ENCODE results near the gene GOT1.

GOT1 gene

GRCh38 chr10:99432881-99433280 is 2.5 kb upstream of the GOT1 start:
- no peak for DNase-seq

GRCh38 chr10:99432047-99432446 is 1.6 kb upstream of the GOT1 start:
- no peak for DNase-seq

DNA sequence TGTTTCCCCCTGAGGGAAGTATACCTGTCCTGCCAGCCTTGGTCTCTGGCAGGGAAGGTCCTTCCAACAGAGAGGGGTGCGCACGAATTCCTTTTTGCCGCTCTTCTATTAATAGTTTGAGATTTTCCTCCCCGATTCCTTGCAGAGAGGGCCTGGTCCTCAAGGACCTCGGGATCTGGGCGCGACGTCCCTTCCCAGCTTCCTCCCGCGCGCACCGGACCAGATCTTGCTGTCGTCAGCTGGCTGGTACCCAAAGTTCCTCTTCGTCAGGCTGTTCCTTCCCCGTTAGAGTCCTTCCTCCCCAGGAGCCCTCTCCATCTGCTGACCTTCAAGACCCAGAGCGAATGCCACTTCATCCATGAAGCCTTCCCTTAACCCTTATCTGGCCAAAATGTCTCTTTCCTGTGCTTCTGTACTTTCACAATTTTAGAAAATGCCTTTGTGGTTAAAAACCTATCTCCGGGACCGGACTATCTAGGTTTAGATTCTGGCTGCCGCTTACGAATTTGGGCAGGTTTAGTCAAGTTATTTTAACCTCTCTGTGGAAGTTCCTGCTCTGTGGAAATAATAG is 851 bp upstream of the GOT1 start:
- no peak for DNase-seq

DNA sequence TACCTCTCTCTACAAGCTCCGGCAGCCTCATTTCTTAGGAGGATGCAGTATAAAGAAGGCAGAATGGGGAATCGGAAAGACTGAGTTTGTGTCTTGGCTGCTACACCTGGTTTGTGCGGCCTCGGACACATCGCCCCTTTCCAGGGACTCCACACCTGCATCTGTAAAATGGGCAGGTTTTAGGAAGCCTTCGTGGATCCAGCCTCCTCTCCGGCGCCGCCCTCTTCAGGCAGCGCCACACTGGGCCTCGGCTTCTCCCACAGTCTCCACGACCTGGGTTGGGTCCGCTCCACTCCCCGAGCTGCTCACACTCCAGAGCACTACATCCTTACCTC is 341 bp downstream of the GOT1 start:
- DNase-seq = no peak

DNA sequence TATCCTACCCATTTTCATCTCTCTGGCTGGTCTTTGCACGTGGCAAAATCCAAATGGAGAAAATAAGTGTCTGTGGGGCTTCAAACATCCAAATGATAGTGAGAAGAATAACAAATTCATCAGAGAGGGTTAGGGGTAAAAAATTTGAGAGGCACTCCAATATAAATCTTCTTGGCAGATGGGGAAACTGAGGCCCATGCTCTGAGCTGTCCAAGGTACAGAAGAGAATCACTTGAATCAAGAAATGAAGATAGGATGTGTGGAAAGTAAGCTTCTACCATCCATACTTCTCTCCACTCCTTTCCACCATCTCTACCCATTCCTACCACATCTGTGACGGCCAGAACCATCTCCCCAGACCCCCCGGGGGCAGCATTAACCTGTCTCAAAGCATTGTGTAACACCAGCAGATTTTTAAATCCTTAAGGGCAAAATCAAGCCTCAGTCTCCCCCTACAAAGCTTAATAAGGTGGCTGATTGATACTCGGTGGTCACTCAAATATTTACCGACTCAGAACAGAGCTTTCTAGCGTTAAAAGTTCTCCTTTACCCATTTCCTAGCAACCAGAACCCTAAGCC is 818 bp downstream of the GOT1 start:
- DNase-seq = no peak

DNA sequence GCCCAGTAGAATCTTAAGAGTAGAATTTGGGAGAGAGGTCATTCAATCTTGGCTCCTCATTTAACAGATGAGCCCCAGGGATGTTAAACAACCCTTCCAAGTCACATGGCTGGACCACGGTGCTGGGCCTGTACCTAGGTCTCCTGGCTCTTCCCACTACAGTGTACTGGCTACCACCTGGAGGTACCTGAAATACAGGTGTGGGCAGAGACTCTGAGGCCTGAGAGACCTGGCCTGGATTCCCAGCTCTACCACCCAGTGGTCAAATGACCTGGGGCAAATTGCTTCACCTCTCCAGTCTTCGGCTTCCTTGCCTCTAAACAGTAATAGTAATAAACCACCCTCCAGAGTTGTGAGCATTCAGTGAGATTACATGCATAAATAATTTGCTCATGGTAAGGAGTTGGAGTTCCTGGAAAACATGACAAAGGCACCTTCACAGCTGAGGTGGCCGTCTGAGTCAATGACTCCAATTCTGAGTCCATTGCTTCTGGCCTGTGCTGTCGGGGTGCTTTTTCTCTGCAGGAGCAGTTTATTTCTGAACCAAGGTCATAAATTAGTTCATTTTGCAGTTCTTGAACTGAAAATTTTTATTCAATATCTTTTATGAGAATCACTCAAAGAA is 2.7 kb downstream of the GOT1 start:
- no peak for DNase-seq

DNA sequence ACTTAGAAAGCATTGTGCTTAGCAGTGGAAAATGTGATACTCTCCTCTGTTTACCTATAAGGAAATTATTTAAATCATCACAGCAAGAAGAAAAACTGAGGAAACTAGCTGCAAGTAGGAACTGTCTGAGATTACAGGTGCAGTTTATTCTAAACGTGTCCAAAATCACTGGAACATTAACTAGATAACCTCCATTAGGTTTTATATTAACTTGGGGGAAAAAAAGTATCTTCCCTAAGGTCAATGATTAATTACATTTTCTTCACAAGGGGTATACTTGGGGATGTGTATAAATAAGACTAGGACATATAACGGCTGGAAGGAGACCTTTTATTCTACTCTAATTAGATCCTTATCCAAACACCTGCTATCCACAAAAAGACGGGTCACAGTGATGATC is 3.7 kb downstream of the GOT1 start:
- no peak for DNase-seq

DNA sequence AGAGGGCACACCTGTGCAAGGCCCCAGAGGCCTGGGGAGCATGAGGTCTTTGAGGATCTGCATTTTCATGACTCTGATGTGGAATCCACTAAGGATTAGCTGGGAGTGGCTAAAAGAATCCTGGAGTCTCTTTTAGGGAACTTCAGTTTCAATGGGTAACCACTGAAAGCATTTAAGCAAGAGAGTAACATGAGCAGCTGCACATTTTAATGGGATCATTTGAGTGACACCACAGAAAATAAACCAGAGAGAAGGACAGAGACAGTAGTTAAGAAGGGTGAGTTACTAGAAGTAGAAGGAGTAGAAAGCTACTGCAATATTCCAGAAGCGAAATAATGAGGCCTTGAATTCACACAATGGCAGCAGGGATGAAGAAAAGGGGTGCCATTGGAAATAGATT is 5.2 kb downstream of the GOT1 start:
- no peak for DNase-seq

DNA sequence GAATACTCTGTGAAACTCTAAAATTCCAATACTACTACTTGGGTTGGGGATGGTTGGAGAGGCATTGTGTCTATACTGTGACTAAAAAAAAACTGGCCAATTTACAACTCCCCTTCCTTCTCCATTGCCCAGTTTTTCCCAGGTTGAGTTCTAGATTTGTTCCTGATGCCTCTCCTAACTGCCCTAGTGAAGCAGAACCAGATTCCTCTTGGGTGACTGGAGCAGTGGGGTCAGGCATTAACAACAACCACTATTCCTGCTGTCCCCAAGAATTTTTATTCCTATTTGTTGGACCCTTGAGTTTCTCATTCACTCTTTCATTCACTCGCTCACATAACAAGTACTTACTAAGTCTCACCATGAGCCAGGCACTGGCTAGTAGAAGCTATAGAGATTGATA is 5.8 kb downstream of the GOT1 start:
- no peak for DNase-seq

DNA sequence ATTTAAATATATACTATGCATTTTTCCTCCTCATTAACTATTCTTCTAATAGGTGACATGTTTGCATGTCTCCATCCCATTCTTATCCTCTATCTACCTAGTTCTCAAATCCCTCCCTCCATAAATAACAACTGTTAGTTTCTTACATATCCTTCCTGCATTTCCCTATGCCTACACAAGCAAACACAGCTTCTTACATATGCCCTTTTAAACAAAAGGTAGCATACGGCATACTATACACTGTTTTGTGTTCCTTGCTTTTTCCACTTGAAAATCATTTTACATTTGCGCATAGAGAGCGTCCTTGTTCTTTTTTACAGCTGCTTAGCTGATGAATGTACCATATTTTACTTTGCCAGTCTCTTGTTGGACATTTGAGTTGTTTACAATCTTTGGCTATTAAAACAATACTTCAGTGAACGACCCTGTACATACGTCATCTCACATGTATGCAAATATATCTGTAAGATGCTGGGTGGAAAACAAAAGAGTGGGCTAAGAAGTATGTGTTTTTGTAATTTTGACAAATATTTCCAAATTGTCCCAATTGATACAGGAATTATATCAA is 7.8 kb downstream of the GOT1 start:
- no peak for DNase-seq

GRCh38 chr10:99421233-99421739 is 9.1 kb downstream of the GOT1 start:
- no peak for DNase-seq

- no peak for DNase-seq
Measured at GRCh38 chr10:99419688-99420087, 10.7 kb downstream of the GOT1 start.

DNA sequence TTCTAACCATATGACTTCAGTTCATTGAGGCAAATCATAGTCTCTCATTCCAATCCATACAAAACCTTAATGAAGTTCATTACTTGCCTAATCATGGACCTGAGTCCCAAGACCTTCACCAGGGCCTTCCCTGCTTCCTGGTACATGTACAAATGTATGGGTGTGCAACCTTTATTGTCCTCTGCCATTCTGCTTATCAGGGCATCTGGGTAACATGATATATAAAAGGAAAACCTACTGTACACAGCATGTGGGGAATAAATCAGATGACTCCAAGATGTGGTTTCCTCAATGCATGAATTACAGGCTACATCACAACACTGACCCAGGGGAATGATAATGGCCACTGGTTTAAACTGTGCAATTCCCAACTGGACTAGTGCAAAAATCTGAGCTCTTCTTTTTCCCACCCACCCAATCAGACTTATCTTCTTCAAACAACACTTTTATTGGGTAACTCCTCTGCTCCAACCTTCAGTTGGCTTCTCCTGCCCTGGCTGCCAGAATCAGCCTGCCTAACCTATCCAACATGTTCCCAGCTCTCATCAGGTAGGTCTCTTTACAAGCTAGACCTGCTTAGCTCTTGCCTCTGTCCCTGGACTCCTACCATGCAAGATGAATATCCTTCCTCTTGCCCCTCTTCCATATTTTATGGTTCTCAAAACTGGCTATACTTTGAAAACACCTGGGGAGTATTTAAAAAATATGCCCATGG is 11.4 kb downstream of the GOT1 start:
- no peak for DNase-seq

GRCh38 chr10:99412099-99412498 is 18.3 kb downstream of the GOT1 start:
- DNase-seq = no peak

GRCh38 chr10:99411546-99411945 is 18.9 kb downstream of the GOT1 start:
- no peak for DNase-seq

DNA sequence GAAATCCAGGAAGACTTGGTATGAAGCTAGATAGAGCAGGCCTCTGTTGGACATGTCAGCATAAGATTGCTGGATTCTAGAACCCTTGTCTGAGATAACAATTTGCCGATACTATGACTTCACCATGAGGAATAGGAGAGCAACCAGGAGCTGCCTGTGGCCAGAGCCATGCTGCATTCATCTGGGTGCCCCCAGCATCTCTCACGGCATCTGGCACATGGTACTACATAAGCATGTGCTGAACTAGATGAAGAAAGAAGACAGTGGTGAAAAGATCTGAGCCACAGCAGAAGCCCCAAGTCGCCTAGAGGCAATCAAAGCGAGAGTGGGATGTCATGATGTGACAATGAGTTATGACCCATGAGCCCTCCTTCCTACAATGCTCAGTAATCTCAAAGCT is 19.5 kb downstream of the GOT1 start:
- DNase-seq = no peak

DNA sequence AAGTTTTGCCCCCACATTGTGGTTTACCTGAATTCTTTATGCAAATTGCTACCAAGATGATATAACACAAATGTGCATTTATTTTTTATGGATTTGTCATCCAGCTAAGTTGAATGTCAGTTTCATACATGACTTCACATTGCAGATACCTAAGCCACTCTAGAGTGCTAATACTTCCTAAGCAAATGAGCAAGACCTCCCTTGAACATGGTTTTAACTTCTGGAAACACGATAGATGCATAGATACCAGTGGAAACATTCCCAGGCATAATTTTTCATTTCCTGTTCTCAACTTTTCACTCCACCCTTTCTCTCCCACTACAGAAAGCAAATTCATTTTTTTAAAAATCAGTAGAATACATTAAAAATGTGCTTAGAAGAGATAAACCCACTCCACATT is 20.3 kb downstream of the GOT1 start:
- DNase-seq = no peak

DNA sequence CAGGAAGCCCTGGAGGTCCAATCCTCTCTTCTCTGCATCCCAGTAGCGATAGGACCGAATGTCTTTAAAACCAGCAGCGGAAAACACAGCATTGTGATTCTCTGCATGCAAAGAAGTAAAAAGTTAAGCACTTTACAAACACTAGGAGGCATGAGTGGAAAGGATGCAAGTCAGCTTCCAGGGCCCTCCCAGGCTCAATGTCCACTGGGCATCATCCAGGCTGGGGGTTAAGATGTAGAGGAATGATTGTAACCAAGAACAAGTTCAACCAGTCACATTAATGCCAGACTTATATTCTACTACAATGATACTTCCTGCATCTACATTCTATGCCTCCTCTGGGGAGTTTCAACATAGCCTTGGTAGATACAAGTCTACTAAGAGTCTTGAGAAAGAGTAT is 24.3 kb downstream of the GOT1 start:
- no peak for DNase-seq

DNA sequence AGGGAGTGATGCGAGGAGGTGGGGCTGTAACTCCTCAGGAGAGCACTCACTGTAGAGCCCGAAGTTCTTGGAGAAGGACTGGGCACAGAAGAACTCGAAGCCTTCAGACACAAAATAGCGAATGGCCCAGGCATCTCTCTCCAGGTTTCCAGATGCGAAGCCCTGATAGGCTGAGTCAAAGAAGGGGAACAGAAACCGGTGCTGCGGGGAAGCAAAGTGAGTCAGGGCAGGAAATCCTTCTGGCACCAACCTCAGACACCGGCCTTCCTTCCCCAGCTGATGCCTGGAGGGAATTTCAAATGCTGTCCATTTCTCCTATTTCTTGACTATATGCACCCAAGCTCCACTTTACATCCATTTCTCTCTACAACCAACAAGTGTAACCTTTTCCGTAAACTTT is 26.8 kb downstream of the GOT1 start:
- DNase-seq = no peak

- no peak for DNase-seq
Measured at GRCh38 chr10:99399664-99400063, 30.8 kb downstream of the GOT1 start.

GRCh38 chr10:99396471-99396870 is 34.0 kb downstream of the GOT1 start:
- no peak for DNase-seq

DNA sequence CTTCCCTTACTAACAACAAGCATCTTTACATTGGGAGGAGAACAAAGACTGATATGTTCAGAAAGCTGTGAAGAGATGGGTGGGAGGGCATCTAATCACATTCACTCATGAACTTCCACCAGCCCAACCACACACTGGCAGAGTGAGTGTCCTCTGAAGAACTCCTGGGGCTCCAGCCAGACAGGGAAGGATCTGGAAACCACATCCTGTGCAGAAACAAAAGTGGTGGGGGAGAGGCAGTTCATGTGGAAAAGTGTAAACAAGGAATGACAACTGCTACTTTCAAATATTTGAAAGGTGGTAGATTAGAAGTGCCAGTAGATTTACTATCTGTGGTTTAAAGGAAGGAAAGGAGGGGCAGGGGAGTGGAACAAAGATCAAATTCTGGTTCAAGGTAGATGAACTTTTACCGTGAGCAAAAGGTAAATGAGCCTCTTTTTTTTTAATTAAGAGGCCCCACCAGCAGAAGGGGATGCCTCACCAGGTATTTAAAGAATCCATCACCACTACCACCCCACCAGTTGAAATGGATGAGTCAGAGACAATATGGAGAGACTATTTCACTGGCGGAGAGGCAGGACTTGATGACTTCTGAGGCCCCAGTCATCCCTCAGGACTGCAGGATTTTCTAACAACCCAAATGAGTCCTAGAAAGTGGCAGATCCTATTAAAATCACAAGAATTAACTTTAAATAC is 34.5 kb downstream of the GOT1 start:
- no peak for DNase-seq

GRCh38 chr10:99394761-99395386 is 35.5 kb downstream of the GOT1 start:
- no peak for DNase-seq
